ENCODE measurements around the gene ENO4.

ENO4 gene

GRCh38 chr10:116849248-116850057, at the start of gene ENO4:
ENO4 (plus strand) TSS chr10:116849499; CDS start chr10:116849567, 68 bp downstream.
- peak; percentile 70 for DNase-seq

GRCh38 chr10:116800286-116800929, 48.9 kb upstream of the ENO4 start:
- DNase-seq: no peak

GRCh38 chr10:116801658-116802057, 47.6 kb upstream of the ENO4 start:
- DNase-seq: no peak

- DNase-seq: no peak
Measured at GRCh38 chr10:116802474-116802873, 46.8 kb upstream of the ENO4 start.

- no peak for DNase-seq
Measured at GRCh38 chr10:116802876-116803275, 46.4 kb upstream of the ENO4 start.

- DNase-seq: no peak
Measured at GRCh38 chr10:116803451-116804249, 45.6 kb upstream of the ENO4 start.

GRCh38 chr10:116808706-116809105, 40.6 kb upstream of the ENO4 start:
- DNase-seq: no peak

- peak; percentile 36 for DNase-seq
Measured at GRCh38 chr10:116809483-116810119, 39.7 kb upstream of the ENO4 start.

GRCh38 chr10:116810120-116810500, 39.2 kb upstream of the ENO4 start:
- no peak for DNase-seq

GRCh38 chr10:116810895-116811294, 38.4 kb upstream of the ENO4 start:
- DNase-seq: no peak

GRCh38 chr10:116811691-116812090, 37.6 kb upstream of the ENO4 start:
- DNase-seq: no peak

GRCh38 chr10:116815641-116816415, 33.5 kb upstream of the ENO4 start:
- peak; percentile 28 for DNase-seq

- no peak for DNase-seq
Measured at GRCh38 chr10:116817178-116817577, 32.1 kb upstream of the ENO4 start.

GRCh38 chr10:116817780-116818343, 31.4 kb upstream of the ENO4 start:
- no peak for DNase-seq

- DNase-seq: no peak
Measured at GRCh38 chr10:116819999-116820677, 29.2 kb upstream of the ENO4 start.

GRCh38 chr10:116825901-116826300, 23.4 kb upstream of the ENO4 start:
- DNase-seq: no peak

- DNase-seq: no peak
Measured at GRCh38 chr10:116826803-116827202, 22.5 kb upstream of the ENO4 start.

- DNase-seq: no peak
Measured at GRCh38 chr10:116827214-116827671, 22.1 kb upstream of the ENO4 start.

- DNase-seq: no peak
Measured at GRCh38 chr10:116828116-116828515, 21.2 kb upstream of the ENO4 start.

GRCh38 chr10:116829711-116830110, 19.6 kb upstream of the ENO4 start:
- no peak for DNase-seq

- no peak for DNase-seq
Measured at GRCh38 chr10:116831086-116831485, 18.2 kb upstream of the ENO4 start.

All from 8988T (cell line).